Mononuclear cell (primary cell): ENCODE results near the gene DNAAF6. TPM values are rescaled to one million over a fixed set of nuclear protein-coding genes. Genes with fewer than 3 reads are reported as not detected.
A peak's percentile ranks its signal among the peaks of the same experiment; 100 is the strongest.
"Not testable (repeated sequence)": the region's sequence is repeated elsewhere in the genome, so short reads cannot be mapped to it uniquely, and the experiment has no call there.

ENCODE experiments used
- H3K27me3 ChIP-seq: 2 replicates; pipeline ENCODE4 v1.6.0; 2011; ENCODE audit warnings: low read length, control low read depth; ENCODE audit not compliant: insufficient read depth
- H3K4me1 ChIP-seq: 2 replicates; pipeline ENCODE4 v1.5.1; 2011; ENCODE audit warnings: mild to moderate bottlenecking, low read length, control low read depth; ENCODE audit not compliant: insufficient read depth
- H3K4me3 ChIP-seq: 2 replicates; pipeline ENCODE4 v1.5.1; 2011; ENCODE audit warnings: mild to moderate bottlenecking, low read length, moderate library complexity
- H3K9me3 ChIP-seq: 2 replicates; pipeline ENCODE4 v1.5.1; 2011; ENCODE audit warnings: low read depth, mild to moderate bottlenecking, control low read depth, low read length
- total RNA-seq: library from RNA; depleted of rRNA; stranded (reverse); fragments of >200 nt; gene quantifications from one replicate; pipeline ENCODE4 v1.2.3, GENCODE V29; 2012

The DNAAF6 gene
- 0.10 TPM for total RNA-seq

DNA sequence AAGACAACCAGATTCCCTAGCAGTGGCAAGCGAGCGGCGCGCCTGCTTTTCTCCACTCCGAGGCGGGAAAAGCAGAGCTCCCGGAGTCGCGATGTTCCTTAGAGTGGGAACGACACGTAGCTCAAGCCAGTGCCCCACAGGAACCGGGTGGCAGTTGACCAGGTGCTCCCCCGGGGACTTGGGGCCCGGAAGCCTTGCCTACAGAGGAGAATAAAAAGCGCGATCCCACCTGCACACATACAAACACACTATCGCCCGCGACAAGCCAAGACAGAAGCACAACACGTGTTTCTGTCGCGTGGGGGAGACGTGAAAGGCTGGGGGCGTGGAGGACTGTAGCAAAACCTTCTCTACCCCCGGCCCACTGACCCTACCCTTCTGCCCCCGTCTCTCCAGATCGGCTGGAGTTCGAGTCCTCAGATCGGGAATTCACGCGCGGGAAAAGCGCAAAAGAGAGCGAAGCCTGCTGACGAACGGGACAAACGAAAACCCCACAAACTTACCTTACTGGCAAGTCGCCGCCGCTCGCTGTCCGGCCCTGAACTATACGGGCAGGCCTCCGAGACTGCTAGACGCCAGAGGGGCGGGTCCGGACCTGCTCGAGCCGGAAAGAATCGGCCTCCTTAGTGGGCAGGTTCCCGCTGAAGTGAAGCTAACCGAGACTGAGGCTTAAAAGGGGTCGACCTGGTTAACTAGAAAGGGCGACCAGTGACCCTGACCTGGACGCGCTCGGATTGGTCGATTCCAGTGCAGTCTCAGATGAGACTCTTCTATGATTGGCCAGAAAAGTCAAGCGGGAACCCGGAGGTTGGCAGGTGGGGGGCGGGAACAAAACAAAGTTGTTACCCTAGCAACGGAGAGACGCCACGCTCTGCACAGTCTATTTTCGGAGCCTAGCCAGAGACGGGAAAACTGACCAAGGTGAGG, at the start of gene DNAAF6, which contains the start of gene NUP62CL:
TSS of gene DNAAF6 (plus strand) at position 842 of the 927 bp plus-strand sequence. CDS start 6,265 bp downstream, outside the sequence.
TSS of gene NUP62CL (minus strand) at position 664 of the 927 bp plus-strand sequence. CDS start 31,287 bp downstream, outside the sequence.
- Histone ChIP-seq H3K4me1 (peaks cover 4% of the 10 kb centered on the region), H3K9me3 (no peaks in the 10 kb centered on the region), H3K27me3 (peaks cover 5% of the 10 kb centered on the region), H3K4me3 (peak within 1 kb of the TSS; percentile 41)

DNA sequence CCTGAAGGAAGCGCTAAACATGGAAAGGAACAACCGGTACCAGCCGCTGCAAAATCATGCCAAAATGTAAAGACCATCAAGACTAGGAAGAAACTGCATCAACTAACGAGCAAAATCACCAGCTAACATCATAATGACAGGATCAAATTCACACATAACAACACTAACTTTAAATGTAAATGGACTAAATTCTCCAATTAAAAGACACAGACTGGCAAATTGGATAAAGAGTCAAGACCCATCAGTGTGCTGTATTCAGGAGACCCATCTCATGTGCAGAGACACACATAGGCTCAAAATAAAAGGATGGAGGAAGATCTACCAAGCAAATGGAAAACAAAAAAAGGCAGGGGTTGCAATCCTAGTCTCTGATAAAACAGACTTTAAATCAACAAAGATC, 48.8 kb upstream of the DNAAF6 start:
- H3K4me1 ChIP-seq, H3K9me3 ChIP-seq: not testable (repeated sequence)

DNA sequence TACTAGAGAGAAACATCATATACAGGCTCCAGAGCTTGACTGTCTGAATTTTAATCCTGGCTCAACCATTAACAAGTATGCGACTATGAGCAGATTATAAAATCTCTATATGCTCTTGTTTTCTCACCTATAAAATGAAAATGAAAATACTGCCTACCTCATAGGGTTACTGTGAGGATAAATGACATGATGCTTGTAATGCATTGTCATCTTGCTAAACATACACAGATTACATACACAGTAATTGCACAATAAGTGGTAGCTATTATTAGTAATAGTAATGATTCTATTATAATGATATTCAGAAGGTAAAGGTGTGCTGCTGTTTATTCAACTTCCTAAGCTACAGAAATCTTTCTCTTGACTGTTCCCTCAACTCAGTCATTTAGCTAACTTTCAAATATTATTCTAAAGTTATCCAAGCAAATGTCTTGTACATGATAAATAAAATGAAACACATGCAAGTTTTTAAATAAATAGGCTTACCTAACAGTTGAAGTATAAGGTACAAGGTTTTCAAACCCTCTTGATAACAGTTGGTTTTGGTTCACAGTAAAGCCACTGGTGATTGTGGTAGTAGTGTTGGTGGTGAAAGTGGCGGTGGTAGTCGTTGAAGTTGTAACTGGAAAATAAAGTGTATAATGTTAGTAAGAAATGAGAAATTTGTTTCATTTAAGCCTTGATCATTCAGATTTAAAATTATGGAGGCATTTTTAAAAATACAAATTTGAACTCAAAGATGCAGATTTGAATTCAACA, 39.1 kb upstream of the DNAAF6 start:
- Histone ChIP-seq H3K4me1 (no peaks in the 10 kb centered on the region), H3K9me3 (no peaks in the 10 kb centered on the region), H3K27me3 (no peaks in the 10 kb centered on the region), H3K4me3 (no peak overlapping the region)

More for the DNA sequence above, 48.8 kb upstream of the DNAAF6 start:
- not testable (repeated sequence) for H3K27me3 ChIP-seq, H3K4me3 ChIP-seq

DNA sequence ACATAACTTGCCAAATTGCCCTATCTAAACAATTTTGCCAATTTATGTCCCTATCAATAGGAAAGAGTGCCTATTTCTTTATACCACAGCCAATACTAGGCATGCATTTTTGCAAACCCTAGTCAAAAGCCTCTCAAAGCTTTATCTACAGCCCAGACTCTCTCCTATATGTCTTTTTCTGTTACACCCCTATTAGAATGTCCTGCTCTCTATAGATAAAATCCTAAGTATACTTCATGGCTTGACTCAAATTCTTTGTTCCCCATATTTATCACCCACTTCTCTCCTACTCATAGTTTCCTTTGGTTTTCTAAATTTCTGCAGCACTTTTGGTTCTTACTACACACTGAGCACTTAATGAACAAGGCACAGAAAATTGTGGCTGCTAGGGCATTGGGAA, 38.2 kb upstream of the DNAAF6 start:
- Histone ChIP-seq H3K4me1 (no peaks in the 10 kb centered on the region), H3K9me3 (no peaks in the 10 kb centered on the region), H3K27me3 (no peaks in the 10 kb centered on the region), H3K4me3 (no peak overlapping the region)

DNA sequence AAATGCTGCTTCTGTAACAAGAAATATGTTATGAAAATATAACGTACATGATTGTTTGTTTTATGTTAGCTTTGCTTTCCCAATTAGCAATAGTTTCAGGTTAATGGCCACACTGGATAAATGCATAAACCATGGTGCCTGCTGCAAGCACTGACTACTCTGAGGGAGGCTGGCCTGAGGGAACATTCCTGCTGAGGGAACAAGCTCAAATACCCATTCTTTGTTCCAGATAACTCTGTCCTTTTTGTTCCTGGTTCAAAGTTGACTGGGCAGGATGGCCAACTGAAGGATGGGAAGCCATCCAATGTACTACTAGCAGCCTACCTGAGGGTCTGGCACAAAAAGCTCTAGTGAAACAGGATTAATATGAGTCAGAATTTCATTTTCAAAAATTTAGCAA, 37.7 kb upstream of the DNAAF6 start:
- H3K4me3 ChIP-seq: no peak overlapping the region
- no peaks in the 10 kb centered on the region for H3K9me3 ChIP-seq
- no peaks in the 10 kb centered on the region for H3K27me3 ChIP-seq
- no peaks in the 10 kb centered on the region for H3K4me1 ChIP-seq

- H3K4me1 ChIP-seq: no peaks in the 10 kb centered on the region
- no peaks in the 10 kb centered on the region for H3K9me3 ChIP-seq
- no peak overlapping the region for H3K4me3 ChIP-seq
- H3K27me3 ChIP-seq: no peaks in the 10 kb centered on the region
These were observed 34.9 kb upstream of the DNAAF6 start for GRCh38 chrX:107171369-107172102.

DNA sequence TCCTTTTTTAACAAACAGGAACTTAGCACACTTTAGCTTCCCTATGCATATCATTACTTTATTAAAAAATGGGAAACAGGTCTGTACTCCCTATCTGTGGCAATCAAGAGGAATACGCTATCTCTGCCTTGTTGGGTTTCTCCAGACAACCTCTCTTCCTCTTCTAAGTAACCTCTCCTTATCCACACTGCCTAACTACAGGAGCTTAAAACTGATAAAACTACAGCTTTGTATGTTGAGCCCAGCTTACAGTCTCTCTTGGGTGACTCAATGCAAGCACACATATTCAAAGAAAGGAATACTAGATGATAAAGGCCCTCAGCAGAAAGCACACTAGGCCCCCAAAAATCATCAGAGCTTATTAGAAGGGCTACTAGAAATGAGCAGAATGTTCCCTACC, 9.1 kb upstream of the DNAAF6 start:
- H3K9me3 ChIP-seq: no peaks in the 10 kb centered on the region
- no peaks in the 10 kb centered on the region for H3K27me3 ChIP-seq

GRCh38 chrX:107198074-107198473, 8.3 kb upstream of the DNAAF6 start:
- H3K27me3 ChIP-seq, H3K4me3 ChIP-seq, H3K4me1 ChIP-seq, H3K9me3 ChIP-seq: not testable (repeated sequence)

More for the DNA sequence above, 9.1 kb upstream of the DNAAF6 start:
- Histone ChIP-seq H3K4me3 (no peak overlapping the region), H3K4me1 (no peaks in the 10 kb centered on the region)

- Histone ChIP-seq H3K4me3 (no peak overlapping the region), H3K9me3 (no peaks in the 10 kb centered on the region), H3K27me3 (no peaks in the 10 kb centered on the region), H3K4me1 (no peaks in the 10 kb centered on the region)
These were observed 6.9 kb upstream of the DNAAF6 start for GRCh38 chrX:107199491-107199890.

GRCh38 chrX:107204068-107204605, 2.3 kb upstream of the DNAAF6 start:
- Histone ChIP-seq H3K27me3 (peaks cover 5% of the 10 kb centered on the region), H3K9me3 (no peaks in the 10 kb centered on the region), H3K4me3 (no peak overlapping the region), H3K4me1 (peaks cover 4% of the 10 kb centered on the region)

GRCh38 chrX:107206697-107207065, 270 bp downstream of the DNAAF6 start:
- Histone ChIP-seq H3K4me1 (peaks cover 4% of the 10 kb centered on the region), H3K27me3 (peaks cover 5% of the 10 kb centered on the region), H3K9me3 (no peaks in the 10 kb centered on the region), H3K4me3 (no peak overlapping the region)

DNA sequence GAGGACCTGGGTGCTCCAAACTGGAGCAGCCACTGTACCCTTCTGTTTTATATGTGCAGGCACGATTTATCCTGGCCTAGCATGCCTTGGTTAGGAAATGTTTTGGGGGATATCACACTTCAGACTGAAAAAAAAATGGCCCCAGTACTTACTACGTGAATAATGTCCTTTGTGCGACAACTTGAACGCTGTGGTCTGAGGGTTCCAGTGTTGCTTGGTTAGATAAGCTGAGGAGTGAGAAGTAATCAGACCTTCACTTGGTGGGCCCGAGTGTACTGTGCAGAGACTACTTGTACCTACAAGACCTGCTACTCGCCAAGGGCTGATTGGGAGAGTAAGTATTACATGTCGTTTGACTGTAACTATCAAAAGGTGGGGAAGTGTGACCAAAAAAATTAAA, 678 bp downstream of the DNAAF6 start:
- H3K27me3 ChIP-seq: peaks cover 5% of the 10 kb centered on the region
- H3K9me3 ChIP-seq: no peaks in the 10 kb centered on the region
- no peak overlapping the region for H3K4me3 ChIP-seq
- H3K4me1 ChIP-seq: peaks cover 4% of the 10 kb centered on the region

GRCh38 chrX:107207943-107208342, 1.5 kb downstream of the DNAAF6 start:
- Histone ChIP-seq H3K27me3 (peaks cover 5% of the 10 kb centered on the region), H3K4me1 (peaks cover 4% of the 10 kb centered on the region), H3K9me3 (no peaks in the 10 kb centered on the region), H3K4me3 (no peak overlapping the region)

DNA sequence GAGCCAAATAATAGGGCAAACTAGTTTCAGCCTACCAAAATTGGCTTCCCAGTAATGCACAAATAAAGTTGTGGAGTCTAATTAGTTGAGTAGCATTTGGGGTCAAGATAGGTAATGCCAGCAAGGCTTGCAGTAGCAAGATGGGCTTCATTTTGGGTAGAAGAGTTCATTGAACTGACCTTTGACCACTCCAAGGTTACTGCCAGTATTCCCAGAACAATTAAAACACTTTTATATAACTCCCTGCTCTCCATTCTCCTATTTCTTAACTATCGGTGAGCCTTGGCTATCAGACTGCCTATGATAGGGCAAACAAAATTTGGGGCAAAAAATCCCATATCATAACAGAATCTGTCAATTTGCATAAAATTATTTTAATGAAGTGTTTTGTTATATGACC, 7.1 kb downstream of the DNAAF6 start:
- Histone ChIP-seq H3K9me3 (no peaks in the 10 kb centered on the region), H3K27me3 (no peaks in the 10 kb centered on the region), H3K4me1 (no peaks in the 10 kb centered on the region), H3K4me3 (no peak overlapping the region)
